OCI-LY1 (cell line): Measurements from ENCODE around the gene HMCN2.

Source experiments
- H2AFZ ChIP-seq: fragments of 200-600 bp; sonication (generic), shearing (Covaris generic); 2 replicates; pipeline ENCODE4 v1.6.0; 2014; ENCODE audit warnings: antibody characterized with exemption, mild to moderate bottlenecking, low read length
- H3F3A ChIP-seq: fragments of 200-600 bp; sonication (generic), shearing (Covaris generic); 2 replicates; pipeline ENCODE4 v1.6.0; 2014; ENCODE audit warnings: mild to moderate bottlenecking, antibody characterized with exemption, low read length, moderate library complexity; ENCODE audit not compliant: insufficient read depth
- H3K27ac ChIP-seq: fragments of 200-600 bp; sonication (generic); 2 replicates; pipeline ENCODE4 v1.5.1; 2014; ENCODE audit warnings: low read length, mixed run types, mild to moderate bottlenecking, low read depth; ENCODE audit not compliant: poor library complexity, severe bottlenecking
- H3K27me3 ChIP-seq: fragments of 200-600 bp; sonication (generic); 2 replicates; pipeline ENCODE4 v1.6.0; 2014; ENCODE audit warnings: antibody characterized with exemption, mild to moderate bottlenecking, low read length, moderate library complexity; ENCODE audit not compliant: insufficient read depth
- H3K36me3 ChIP-seq: fragments of 200-600 bp; sonication (generic); 2 replicates; pipeline ENCODE4 v1.6.1; 2014; ENCODE audit warnings: mild to moderate bottlenecking, antibody characterized with exemption, low read length, moderate library complexity, mixed read lengths; ENCODE audit not compliant: insufficient read depth
- H3K4me1 ChIP-seq: fragments of 200-600 bp; sonication (generic); 2 replicates; pipeline ENCODE4 v1.5.1; 2014; ENCODE audit warnings: mild to moderate bottlenecking, low read length, moderate library complexity; ENCODE audit not compliant: insufficient read depth, severe bottlenecking
- H3K4me2 ChIP-seq: fragments of 200-600 bp; sonication (generic), shearing (Covaris generic); 2 replicates; pipeline ENCODE4 v1.6.1; 2014; ENCODE audit warnings: low read length
- H3K4me3 ChIP-seq: fragments of 200-600 bp; sonication (generic); 2 replicates; pipeline ENCODE4 v1.5.1; 2014; ENCODE audit warnings: low read length, low read depth, mild to moderate bottlenecking, mixed read lengths; ENCODE audit not compliant: poor library complexity, severe bottlenecking
- H3K79me2 ChIP-seq: fragments of 200-600 bp; shearing (Covaris generic); 2 replicates; pipeline ENCODE4 v1.6.1; 2016; ENCODE audit warnings: mixed run types, low read length, mixed read lengths; ENCODE audit not compliant: insufficient read depth
- H3K9ac ChIP-seq: fragments of 200-600 bp; sonication (generic), shearing (Covaris generic); 2 replicates; pipeline ENCODE4 v1.6.1; 2014; ENCODE audit warnings: mild to moderate bottlenecking, low read length, mixed read lengths
- H3K9me2 ChIP-seq: fragments of 200-600 bp; sonication (generic), shearing (Covaris generic); 2 replicates; pipeline ENCODE4 v1.6.1; 2014; ENCODE audit warnings: low read depth, mild to moderate bottlenecking, low read length, mixed read lengths
- H3K9me3 ChIP-seq: fragments of 200-600 bp; shearing (Covaris generic); 2 replicates; pipeline ENCODE4 v1.6.1; 2014; ENCODE audit warnings: low read length, mixed read lengths
- H4K20me1 ChIP-seq: fragments of 200-600 bp; sonication (generic), shearing (Covaris generic); 2 replicates; pipeline ENCODE4 v1.6.0; 2016; ENCODE audit warnings: mild to moderate bottlenecking, low read length; ENCODE audit not compliant: insufficient read depth
- CTCF ChIP-seq: fragments of 200-600 bp; sonication (generic), shearing (Covaris generic); IDR thresholded peaks from 2 replicates; pipeline ENCODE4 v1.5.1; 2017; ENCODE audit warnings: mild to moderate bottlenecking, antibody characterized with exemption, low read length, moderate library complexity, mixed read lengths
- EZH2 ChIP-seq: fragments of 200-600 bp; sonication (generic), shearing (Covaris generic); IDR thresholded peaks from 2 replicates; pipeline ENCODE4 v1.8.0; 2017; ENCODE audit warnings: borderline replicate concordance, mixed run types, mild to moderate bottlenecking, antibody characterized with exemption, low read length, moderate library complexity, mixed read lengths

The HMCN2 gene

DNA sequence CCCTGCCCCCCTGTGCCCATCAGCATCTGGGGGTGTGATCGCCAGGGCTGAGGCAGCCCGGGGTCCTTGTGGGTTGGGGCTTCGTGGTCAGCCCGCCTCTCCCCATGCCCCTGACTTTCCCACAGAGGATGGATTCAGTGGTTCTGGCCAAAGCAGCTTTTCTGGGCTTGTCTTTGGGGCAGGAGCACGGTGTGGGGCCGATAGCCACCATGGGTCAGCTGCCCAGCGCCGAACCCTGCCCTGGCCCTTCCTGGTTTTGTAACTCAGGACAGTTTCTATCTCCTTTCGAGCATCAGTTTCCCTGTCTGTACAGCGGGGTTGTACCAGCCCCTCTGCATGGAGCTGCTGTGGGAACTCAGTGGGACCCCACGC is 77.1 kb downstream of the HMCN2 start:
- TF ChIP-seq CTCF (no peak), EZH2 (no peak)
- no peaks in the 10 kb centered on the region for H3K4me1 ChIP-seq

GRCh38 chr9:130343445-130343918 is 77.9 kb downstream of the HMCN2 start:
- Histone ChIP-seq H3K9me2 (no peaks in the 10 kb centered on the region), H3K4me2 (no peak overlapping the region), H4K20me1 (no peaks in the 10 kb centered on the region), H3K27ac (no peak overlapping the region), H3K9me3 (no peaks in the 10 kb centered on the region), H3K4me3 (no peak overlapping the region), H3K9ac (no peak overlapping the region), H3K36me3 (no peaks in the 10 kb centered on the region), H3K27me3 (no peaks in the 10 kb centered on the region), H3K79me2 (no peaks in the 10 kb centered on the region), H3F3A (no peaks in the 10 kb centered on the region), H3K4me1 (no peaks in the 10 kb centered on the region), H2AFZ (no peak overlapping the region)
- no peak for TF ChIP-seq EZH2
- peak; percentile 84 for TF ChIP-seq CTCF

More for the DNA sequence above, 77.1 kb downstream of the HMCN2 start:
- Histone ChIP-seq H3K4me3 (no peak overlapping the region), H3K27ac (no peak overlapping the region), H3K9ac (no peak overlapping the region), H3K36me3 (no peaks in the 10 kb centered on the region), H4K20me1 (no peaks in the 10 kb centered on the region), H3K79me2 (no peaks in the 10 kb centered on the region), H3K27me3 (no peaks in the 10 kb centered on the region), H3F3A (no peaks in the 10 kb centered on the region), H3K9me2 (no peaks in the 10 kb centered on the region), H2AFZ (no peak overlapping the region), H3K9me3 (no peaks in the 10 kb centered on the region), H3K4me2 (no peak overlapping the region)

- no peaks in the 10 kb centered on the region for H3K9me3 ChIP-seq
- H3K9ac ChIP-seq = no peak overlapping the region
- H3K4me3 ChIP-seq = no peak overlapping the region
- H3K4me2 ChIP-seq = no peak overlapping the region
- no peaks in the 10 kb centered on the region for H3K27me3 ChIP-seq
- no peaks in the 10 kb centered on the region for H3K79me2 ChIP-seq
- no peaks in the 10 kb centered on the region for H3K4me1 ChIP-seq
- no peaks in the 10 kb centered on the region for H3K9me2 ChIP-seq
- H3K27ac ChIP-seq = no peak overlapping the region
- TF ChIP-seq EZH2 = no peak
- no peak for TF ChIP-seq CTCF
- no peak overlapping the region for H2AFZ ChIP-seq
- no peaks in the 10 kb centered on the region for H4K20me1 ChIP-seq
- H3F3A ChIP-seq = no peaks in the 10 kb centered on the region
- H3K36me3 ChIP-seq = no peaks in the 10 kb centered on the region
Observed at GRCh38 chr9:130344366-130344765, 78.8 kb downstream of the HMCN2 start.
